HG02571 (cell line): ENCODE measurements around the gene EML2.
"Not testable (repeated sequence)": the region's sequence is repeated elsewhere in the genome, so short reads cannot be mapped to it uniquely, and the experiment has no call there.

Experiments used
- ATAC-seq: cut with Tn5 transposase; IDR thresholded peaks from one replicate; pipeline ENCODE4 v1.9.1; 2021; ENCODE audit warnings: mild to moderate bottlenecking, moderate library complexity; ENCODE audit not compliant: unreplicated experiment

Gene EML2

GRCh38 chr19:45621389-45621788 lies 17.8 kb downstream of the EML2 start:
- no peak for ATAC-seq

- ATAC-seq = no peak
Measured at GRCh38 chr19:45616704-45617017, 22.5 kb downstream of the EML2 start.

- ATAC-seq = no peak
Measured at GRCh38 chr19:45615795-45616703, 23.1 kb downstream of the EML2 start.

- ATAC-seq = not testable (repeated sequence)
Measured at GRCh38 chr19:45615056-45615455, 24.1 kb downstream of the EML2 start.

- no peak for ATAC-seq
Measured at GRCh38 chr19:45613926-45614725, 25.1 kb downstream of the EML2 start.

GRCh38 chr19:45608948-45609347 lies 30.2 kb downstream of the EML2 start:
- no peak for ATAC-seq

GRCh38 chr19:45607071-45608029 lies 31.8 kb downstream of the EML2 start:
- no peak for ATAC-seq

- no peak for ATAC-seq
Measured at GRCh38 chr19:45601524-45602374, 37.4 kb downstream of the EML2 start, which contains the start of gene GPR4. GPR4 (minus strand) TSS chr19:45602212; CDS start chr19:45591866, 10,346 bp downstream.

- ATAC-seq = no peak
Measured at GRCh38 chr19:45601115-45601514, 38.1 kb downstream of the EML2 start.

- ATAC-seq = no peak
Measured at GRCh38 chr19:45600340-45600885, 38.8 kb downstream of the EML2 start.

- no peak for ATAC-seq
Measured at GRCh38 chr19:45599286-45599685, 39.9 kb downstream of the EML2 start.

- no peak for ATAC-seq
Measured at GRCh38 chr19:45598267-45599001, 40.8 kb downstream of the EML2 start.

GRCh38 chr19:45597425-45598111 lies 41.6 kb downstream of the EML2 start:
- ATAC-seq = no peak

GRCh38 chr19:45595814-45596213 lies 43.4 kb downstream of the EML2 start:
- ATAC-seq = no peak

GRCh38 chr19:45593520-45593919 lies 45.7 kb downstream of the EML2 start:
- no peak for ATAC-seq

GRCh38 chr19:45592366-45592765 lies 46.8 kb downstream of the EML2 start:
- no peak for ATAC-seq

- ATAC-seq = no peak
Measured at GRCh38 chr19:45591638-45592005, 47.6 kb downstream of the EML2 start.

GRCh38 chr19:45591004-45591637 lies 48.1 kb downstream of the EML2 start:
- ATAC-seq = no peak
